HG03520 (cell line): ENCODE data around the gene MIPOL1.
"Not testable (repeated sequence)": the region's sequence is repeated elsewhere in the genome, so short reads cannot be mapped to it uniquely, and the experiment has no call there.

Experiments used
- ATAC-seq: cut with Tn5 transposase; IDR thresholded peaks from one replicate; pipeline ENCODE4 v1.9.1; 2021; ENCODE audit warnings: mild to moderate bottlenecking, moderate library complexity; ENCODE audit not compliant: unreplicated experiment

MIPOL1 gene

GRCh38 chr14:37497422-37497821, 299.7 kb downstream of the MIPOL1 start:
- no peak for ATAC-seq

- no peak for ATAC-seq
These were observed 304.1 kb downstream of the MIPOL1 start for GRCh38 chr14:37501877-37502276.

- ATAC-seq = no peak
These were observed 310.8 kb downstream of the MIPOL1 start for GRCh38 chr14:37508503-37508902.

GRCh38 chr14:37512173-37512572, 314.4 kb downstream of the MIPOL1 start:
- ATAC-seq = no peak

GRCh38 chr14:37515771-37516170, 318.0 kb downstream of the MIPOL1 start:
- no peak for ATAC-seq

GRCh38 chr14:37526994-37527393, 329.3 kb downstream of the MIPOL1 start:
- no peak for ATAC-seq

GRCh38 chr14:37539992-37540391, 342.3 kb downstream of the MIPOL1 start:
- ATAC-seq = no peak

- ATAC-seq = no peak
These were observed 346.7 kb downstream of the MIPOL1 start for GRCh38 chr14:37544407-37544806.

- no peak for ATAC-seq
These were observed 347.4 kb downstream of the MIPOL1 start for GRCh38 chr14:37545174-37545573.

- no peak for ATAC-seq
These were observed 349.1 kb downstream of the MIPOL1 start for GRCh38 chr14:37546621-37547447.

- ATAC-seq = no peak
These were observed 352.8 kb downstream of the MIPOL1 start for GRCh38 chr14:37550511-37550910.

GRCh38 chr14:37551119-37551518, 353.4 kb downstream of the MIPOL1 start:
- no peak for ATAC-seq

GRCh38 chr14:37553935-37554550, 356.3 kb downstream of the MIPOL1 start:
- ATAC-seq = no peak

- ATAC-seq = not testable (repeated sequence)
These were observed 357.9 kb downstream of the MIPOL1 start for GRCh38 chr14:37555596-37555995.

- ATAC-seq = no peak
These were observed 361.0 kb downstream of the MIPOL1 start for GRCh38 chr14:37558740-37559139.

GRCh38 chr14:37559386-37559785, 361.6 kb downstream of the MIPOL1 start:
- no peak for ATAC-seq

GRCh38 chr14:37563189-37563588, 365.5 kb downstream of the MIPOL1 start:
- ATAC-seq = no peak

- no peak for ATAC-seq
These were observed 367.8 kb downstream of the MIPOL1 start for GRCh38 chr14:37565550-37565949.

- ATAC-seq = no peak
These were observed 369.2 kb downstream of the MIPOL1 start for GRCh38 chr14:37566811-37567371.

GRCh38 chr14:37569729-37570128, 372.0 kb downstream of the MIPOL1 start:
- no peak for ATAC-seq

GRCh38 chr14:37571391-37571790, 373.7 kb downstream of the MIPOL1 start:
- no peak for ATAC-seq

- ATAC-seq = no peak
These were observed 375.6 kb downstream of the MIPOL1 start for GRCh38 chr14:37573356-37573755.
